GM10248 (cell line): ENCODE data around the gene NFIX.
A peak's percentile ranks its signal among the peaks of the same experiment; 100 is the strongest.

Source experiments
- CTCF ChIA-PET: fragments of 300-600 bp; sonication (Branson Sonifier 250); formaldehyde crosslinking; extraction: SDS; loops from one replicate; lab custom pipeline; 2021; ENCODE audit warnings: antibody characterized with exemption; lab: Yijun Ruan, JAX
- POLR2A ChIA-PET: fragments of 350-650 bp; sonication (Branson Sonifier 250); formaldehyde crosslinking; extraction: SDS; loops from one replicate; lab custom pipeline; 2020; ENCODE audit warnings: antibody characterized with exemption; lab: Yijun Ruan, JAX
- DNase-seq: peaks from one replicate; pipeline ENCODE4 v3.0.0; 2012; ENCODE audit errors: extremely low spot score
- TF ChIP-seq, protein P1 (sequence below): IDR thresholded peaks from 2 replicates; pipeline ENCODE4 v1.5.1; 2012; ENCODE audit warnings: mild to moderate bottlenecking, low read depth; ENCODE audit errors: extremely low read depth, missing control alignments, control extremely low read depth

NFIX gene

DNA sequence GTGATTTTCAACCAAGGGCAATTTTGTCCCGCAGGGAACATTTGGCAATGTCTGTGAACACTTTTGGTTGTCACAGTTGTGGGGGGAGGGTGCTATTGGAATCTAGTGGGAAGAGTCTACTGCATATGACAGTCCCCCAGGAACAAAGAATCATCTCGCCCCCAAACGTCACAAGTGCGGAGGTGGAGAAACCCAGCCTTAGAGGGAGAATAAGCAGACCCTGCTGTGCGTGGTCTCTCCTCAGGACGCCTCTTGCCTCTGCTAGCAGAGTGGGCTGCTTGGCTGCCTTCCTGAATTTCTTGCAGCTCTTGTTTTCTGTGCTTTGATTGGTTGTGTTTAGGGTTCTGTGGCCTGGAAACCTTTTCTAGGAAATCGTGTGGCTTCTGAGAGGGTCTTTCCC is 42.5 kb downstream of the NFIX start:
- POLR2A ChIA-PET: no interaction called here

DNA sequence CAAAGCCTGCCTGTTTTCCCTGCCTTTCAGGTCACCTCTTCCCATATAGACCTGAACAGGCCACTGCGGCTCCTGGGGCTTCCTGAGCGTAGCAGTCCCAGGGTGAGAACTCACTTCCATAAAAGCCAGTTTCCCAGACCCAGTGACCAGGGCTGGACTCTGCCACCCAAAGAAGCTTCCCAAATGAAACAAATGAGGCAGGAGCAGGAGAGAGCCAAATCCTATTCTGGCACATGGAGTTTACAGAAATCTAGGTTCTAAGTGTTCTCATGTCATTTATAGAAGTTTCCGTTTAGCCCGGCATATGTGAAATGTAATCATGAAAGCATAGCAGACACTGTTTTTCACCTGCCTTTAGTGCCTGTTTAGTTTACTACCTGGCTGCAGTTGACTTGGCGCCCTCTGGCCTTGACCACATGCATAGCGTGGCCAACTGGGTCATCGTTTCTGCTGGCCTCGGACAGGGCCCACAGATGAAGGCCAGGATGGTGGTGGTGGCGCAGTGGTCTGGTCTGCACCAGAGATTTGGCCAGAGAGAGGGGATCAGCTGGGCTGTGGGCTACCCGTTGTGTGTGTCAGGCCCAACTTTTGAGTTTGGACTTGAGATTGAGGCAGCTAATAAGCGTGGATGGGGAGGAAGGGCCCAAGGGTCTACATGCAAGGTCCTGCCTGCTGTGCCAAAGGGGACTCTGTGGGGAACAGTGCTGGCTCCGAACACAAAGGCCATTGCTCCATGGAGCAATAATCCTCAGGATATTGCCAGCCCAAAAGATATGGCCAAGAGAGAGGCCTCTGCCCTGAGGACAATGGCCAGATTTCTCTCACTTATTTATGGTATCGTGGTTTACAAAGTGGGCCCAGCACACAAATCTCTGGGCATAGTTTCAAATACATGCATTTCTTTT is 43.3 kb downstream of the NFIX start:
- ChIA-PET CTCF (interaction anchor here (0.6 to 11.6 kb wide), 3 partner anchors 13 to 22 kb away, joined by 3 to 97 read pairs (median 3); no protein-coding TSS in a partner anchor), POLR2A (no interaction called here)
- TF ChIP-seq, protein P1, sequence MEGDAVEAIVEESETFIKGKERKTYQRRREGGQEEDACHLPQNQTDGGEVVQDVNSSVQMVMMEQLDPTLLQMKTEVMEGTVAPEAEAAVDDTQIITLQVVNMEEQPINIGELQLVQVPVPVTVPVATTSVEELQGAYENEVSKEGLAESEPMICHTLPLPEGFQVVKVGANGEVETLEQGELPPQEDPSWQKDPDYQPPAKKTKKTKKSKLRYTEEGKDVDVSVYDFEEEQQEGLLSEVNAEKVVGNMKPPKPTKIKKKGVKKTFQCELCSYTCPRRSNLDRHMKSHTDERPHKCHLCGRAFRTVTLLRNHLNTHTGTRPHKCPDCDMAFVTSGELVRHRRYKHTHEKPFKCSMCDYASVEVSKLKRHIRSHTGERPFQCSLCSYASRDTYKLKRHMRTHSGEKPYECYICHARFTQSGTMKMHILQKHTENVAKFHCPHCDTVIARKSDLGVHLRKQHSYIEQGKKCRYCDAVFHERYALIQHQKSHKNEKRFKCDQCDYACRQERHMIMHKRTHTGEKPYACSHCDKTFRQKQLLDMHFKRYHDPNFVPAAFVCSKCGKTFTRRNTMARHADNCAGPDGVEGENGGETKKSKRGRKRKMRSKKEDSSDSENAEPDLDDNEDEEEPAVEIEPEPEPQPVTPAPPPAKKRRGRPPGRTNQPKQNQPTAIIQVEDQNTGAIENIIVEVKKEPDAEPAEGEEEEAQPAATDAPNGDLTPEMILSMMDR: peak; percentile 5

More for the DNA sequence above, 42.5 kb downstream of the NFIX start:
- TF ChIP-seq, protein P1: no peak
- DNase-seq: no peak
- CTCF ChIA-PET: interaction anchor here (11.6 kb wide), 1 partner anchor 23 kb away, joined by 97 read pairs; no protein-coding TSS in a partner anchor

GRCh38 chr19:13039211-13039789 is 44.0 kb downstream of the NFIX start:
- POLR2A ChIA-PET: interaction anchor here (0.6 kb wide), 1 partner anchor 70 kb away, joined by 5 read pairs; no protein-coding TSS in a partner anchor
- DNase-seq: no peak
- TF ChIP-seq, protein P1: no peak
- CTCF ChIA-PET: interaction anchor here (0.6 to 11.6 kb wide), 5 partner anchors 12 to 66 kb away, joined by 3 to 97 read pairs (median 3); no protein-coding TSS in a partner anchor

More for the DNA sequence above, 43.3 kb downstream of the NFIX start:
- no peak for DNase-seq

GRCh38 chr19:13040232-13040947 is 45.1 kb downstream of the NFIX start:
- no peak for DNase-seq
- POLR2A ChIA-PET: interaction anchor here (0.6 kb wide), 1 partner anchor 69 kb away, joined by 5 read pairs; no protein-coding TSS in a partner anchor
- TF ChIP-seq, protein P1: no peak
- CTCF ChIA-PET: interaction anchor here (0.9 to 11.6 kb wide), 8 partner anchors 8 to 75 kb away, joined by 3 to 97 read pairs (median 4); no protein-coding TSS in a partner anchor

- POLR2A ChIA-PET: no interaction called here
- CTCF ChIA-PET: interaction anchor here (0.9 to 11.6 kb wide), 7 partner anchors 9 to 75 kb away, joined by 3 to 97 read pairs (median 4); no protein-coding TSS in a partner anchor
- TF ChIP-seq, protein P1: no peak
- no peak for DNase-seq
These were observed 45.6 kb downstream of the NFIX start for GRCh38 chr19:13040948-13041292.
